ENCODE results near the gene SLC29A2.
A peak's percentile ranks its signal among the peaks of the same experiment; 100 is the strongest.

SLC29A2 gene, protein sequence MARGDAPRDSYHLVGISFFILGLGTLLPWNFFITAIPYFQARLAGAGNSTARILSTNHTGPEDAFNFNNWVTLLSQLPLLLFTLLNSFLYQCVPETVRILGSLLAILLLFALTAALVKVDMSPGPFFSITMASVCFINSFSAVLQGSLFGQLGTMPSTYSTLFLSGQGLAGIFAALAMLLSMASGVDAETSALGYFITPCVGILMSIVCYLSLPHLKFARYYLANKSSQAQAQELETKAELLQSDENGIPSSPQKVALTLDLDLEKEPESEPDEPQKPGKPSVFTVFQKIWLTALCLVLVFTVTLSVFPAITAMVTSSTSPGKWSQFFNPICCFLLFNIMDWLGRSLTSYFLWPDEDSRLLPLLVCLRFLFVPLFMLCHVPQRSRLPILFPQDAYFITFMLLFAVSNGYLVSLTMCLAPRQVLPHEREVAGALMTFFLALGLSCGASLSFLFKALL

DNA sequence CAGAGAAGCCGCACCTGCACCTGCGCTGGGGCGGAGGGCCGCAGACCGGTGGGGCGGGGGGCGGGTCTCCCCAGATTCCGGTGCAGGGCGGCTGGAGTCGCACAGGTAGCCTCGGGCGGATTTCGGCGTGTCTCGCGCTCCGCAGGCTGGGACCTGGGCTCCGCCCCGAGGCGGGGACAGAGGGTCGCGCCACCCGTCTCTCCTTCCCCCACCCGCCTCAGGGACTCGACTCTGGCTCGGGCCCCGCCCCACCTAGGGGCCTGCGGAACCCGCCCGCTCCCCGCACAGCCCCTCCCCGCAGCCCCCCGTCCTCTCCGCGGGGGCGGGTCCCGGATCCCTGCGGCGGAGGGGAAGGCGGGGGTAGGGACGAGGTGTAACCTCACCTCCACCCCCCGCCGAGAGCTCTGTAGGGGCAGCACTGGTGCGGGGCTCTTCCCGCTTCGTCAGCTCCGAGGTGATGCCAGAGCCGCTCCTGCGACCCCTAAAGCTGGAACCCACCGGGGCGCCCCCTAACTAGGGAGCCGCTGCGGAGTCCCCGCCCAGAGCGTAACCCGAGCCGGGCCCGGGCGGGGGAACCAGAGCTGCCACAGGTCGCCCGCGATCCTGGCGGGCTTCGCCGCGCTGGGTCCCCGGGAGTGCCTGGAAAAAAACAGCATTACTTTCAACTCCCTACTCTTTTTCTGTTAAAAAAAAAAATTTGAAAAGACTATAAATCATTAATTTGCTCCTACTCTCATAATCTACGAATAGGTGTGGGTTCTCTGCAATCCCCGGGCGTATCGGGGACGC is at the start of gene SLC29A2:
Gene SLC29A2, minus strand, starts transcription at position 134 of the 789 bp plus-strand sequence. CDS start 169 bp downstream, outside the sequence.
- DNase-seq (ENCODE audit: low read depth, low spot score): peak; percentile 41

DNA sequence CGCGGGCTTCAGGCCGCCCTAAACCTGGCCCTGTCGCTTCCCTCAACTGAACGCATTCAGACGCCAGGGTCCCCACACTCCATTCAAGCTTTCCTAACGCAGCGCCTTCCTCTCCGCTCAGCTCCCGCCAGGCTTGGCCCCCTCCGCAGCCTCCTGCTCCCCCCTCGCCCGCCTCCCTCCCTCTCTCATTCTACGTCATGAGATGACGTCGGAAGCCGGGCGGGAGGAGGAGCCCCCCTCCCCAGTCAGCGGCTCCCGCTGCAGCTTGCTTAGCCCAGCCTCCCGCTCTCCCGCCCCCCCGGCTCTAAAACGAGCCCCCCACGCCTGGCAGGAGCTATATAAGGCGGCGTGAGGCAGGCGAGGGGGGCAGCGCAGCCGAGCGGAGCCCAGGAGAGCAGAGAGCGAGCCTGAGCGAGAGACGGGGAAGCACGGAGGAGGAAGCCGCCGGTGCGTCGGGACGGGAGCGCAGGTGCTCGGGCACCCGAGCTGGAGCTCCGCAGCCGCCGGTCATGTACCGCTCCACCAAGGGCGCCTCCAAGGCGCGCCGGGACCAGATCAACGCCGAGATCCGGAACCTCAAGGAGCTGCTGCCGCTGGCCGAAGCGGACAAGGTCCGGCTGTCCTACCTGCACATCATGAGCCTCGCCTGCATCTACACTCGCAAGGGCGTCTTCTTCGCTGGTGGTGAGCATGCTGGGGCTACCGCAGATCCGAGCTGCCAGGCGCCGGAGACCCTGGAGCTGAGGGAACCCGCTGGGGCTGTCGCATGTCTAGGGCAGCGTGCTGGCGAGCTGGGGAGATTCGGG is 49.3 kb upstream of the SLC29A2 start, which contains the start of gene NPAS4:
Gene NPAS4, plus strand, starts transcription at position 365 of the 806 bp plus-strand sequence. Its CDS starts 145 bp downstream, at position 510.
- no peak for DNase-seq (ENCODE audit: low read depth, low spot score)

DNA sequence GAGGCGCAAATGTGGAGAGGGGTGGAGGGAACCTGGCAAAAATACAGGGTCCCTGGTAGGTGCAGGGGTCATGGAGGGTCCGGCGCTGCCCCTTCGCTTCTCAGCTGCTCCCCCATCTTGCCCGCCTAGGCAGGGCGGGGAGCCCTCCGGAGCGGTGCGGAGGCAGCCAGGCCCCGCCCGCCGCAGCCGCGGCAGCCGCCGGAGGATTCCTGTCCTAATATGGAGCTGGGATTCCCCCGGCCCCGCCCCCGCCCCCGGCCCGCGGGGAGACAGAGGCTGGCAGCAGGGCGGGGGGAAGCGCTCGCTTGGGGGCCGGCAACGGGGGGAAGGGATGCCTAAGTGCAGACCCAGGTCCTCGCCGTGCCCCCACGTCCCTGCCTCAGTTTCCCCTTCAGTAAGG is 48.3 kb upstream of the SLC29A2 start:
- DNase-seq (ENCODE audit: low read depth, low spot score): no peak

DNA sequence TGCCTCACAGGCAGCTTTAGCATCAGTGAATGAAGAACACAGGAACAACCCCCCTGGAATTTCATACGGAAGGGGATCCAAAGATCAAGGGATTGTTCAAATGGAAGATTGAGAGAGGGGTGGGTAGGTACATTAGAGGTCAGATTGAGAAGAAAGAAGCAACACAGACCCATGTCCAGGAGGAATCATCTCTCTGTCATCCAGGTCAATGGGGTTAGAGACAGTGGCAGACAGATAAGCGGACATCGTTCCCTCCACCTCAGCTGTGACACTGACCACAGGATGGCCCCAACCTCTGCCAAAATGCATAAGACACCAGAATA is 47.4 kb upstream of the SLC29A2 start:
- DNase-seq (ENCODE audit: low read depth, low spot score): no peak

DNA sequence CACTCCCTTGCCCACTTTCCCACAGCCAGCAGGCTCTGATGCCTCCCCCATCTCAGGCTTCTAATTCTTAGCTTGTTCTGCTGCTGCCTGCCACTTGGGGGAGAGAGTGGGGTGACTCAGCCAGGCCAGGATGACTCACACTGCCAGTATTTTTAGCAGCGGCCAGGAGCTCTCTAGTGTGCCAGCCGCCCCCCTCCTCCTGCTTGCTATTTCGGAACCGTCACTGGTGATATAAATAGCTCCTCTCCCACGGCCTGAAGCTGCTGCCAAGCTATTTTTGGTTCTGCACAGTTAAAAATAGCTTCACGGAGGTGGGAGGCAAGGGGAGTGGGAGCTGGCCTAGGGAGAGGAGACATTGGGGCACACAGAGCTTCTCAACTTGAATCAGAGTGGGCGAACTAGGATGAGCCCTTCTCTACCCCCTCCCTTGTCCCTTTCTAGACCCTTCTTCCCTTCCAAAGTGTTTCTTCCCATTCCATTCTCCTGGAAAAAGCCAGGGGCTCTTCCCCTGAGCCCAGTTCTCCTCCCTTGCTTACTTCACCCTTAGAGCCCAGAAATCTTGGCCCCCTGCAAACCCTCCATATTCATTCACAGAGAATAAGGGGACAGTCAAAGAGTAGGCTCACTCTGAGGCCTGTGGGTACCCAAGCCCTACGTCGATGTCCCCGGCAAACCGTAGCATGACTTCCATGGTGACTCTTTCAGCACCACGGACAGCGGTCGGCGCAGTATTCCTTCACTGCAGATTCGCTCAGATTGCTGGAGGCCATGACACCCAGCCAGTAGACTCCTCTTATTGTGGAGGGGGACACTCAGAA is 46.8 kb upstream of the SLC29A2 start:
- peak; percentile 98 for DNase-seq (ENCODE audit: low read depth, low spot score)

DNA sequence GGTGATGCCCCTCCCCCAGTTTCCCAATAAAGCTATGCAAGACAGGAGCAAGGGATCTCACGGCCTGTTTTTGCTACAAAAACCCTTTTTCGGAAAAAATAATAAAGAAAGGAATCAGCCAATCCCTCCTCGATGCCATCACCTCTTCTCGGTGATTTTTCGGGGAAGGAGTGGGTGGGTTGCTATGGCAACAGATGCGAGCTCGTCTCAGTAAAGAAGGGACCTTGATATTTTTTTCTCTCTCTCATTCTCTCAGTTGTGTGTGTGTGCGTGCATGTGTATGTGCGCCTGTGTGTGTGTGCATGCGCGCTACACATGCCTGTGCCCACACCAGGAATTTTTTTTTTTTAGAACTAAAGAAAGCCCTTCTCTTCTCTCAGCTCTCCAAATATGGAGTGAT is 45.4 kb upstream of the SLC29A2 start:
- DNase-seq (ENCODE audit: low read depth, low spot score): no peak

DNA sequence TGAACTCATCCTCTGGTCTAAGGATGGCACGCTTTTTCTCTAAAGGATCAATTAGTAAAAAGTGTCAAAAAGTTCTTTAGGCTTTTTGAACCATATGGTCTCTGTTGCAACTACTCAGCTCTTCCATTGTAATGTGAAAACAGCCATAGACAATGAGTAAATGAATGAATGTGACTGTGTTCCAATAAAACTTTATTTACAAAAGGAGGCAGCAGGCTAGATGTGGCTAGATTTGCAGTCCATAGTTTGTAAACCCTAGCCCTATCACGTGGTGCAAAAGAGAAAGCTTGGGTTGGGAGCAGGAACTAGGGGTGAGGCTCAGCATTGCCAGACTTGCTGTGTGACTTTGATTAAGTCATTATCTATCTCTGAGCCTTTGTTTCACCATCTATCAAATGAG is 43.9 kb upstream of the SLC29A2 start:
- DNase-seq (ENCODE audit: low read depth, low spot score): no peak

DNA sequence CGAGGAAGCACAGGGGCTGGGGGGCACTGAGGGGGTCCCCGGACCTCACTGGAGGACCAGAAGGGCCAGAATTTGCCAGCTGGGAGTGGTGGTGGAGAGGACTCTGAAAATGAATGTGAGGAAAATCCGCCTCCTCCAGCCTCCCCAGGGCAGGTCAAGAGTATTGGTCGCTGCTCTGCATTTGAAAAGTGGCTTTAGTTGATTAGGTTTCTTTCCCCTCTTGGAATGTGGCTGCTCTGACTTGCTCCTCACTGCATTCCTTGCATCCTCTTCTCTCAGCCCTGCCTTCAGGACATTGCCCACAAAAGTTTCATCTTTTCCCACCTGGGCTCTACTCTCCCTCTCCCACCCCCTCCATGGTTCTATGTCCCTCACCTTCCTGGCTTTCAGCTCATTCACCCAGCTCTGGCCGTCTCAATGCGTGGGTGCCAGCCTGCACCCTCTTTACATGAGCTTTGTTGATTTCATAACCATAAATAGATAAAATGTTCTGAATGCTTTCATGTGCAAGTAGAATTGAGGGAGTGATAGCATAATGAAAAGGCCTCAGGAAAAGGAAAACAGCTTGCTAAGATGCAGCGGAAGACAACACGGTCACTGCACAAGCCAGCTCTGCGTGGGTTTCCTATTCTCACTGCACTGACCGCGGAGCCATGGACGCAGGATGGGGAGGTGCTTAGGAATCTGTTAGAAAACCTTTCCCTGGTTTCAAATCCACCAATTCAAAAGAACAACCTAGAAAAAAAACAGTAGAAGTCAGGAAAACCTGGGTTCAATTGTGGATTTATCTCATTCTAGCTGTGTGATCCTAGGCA is 42.8 kb upstream of the SLC29A2 start:
- no peak for DNase-seq (ENCODE audit: low read depth, low spot score)

DNA sequence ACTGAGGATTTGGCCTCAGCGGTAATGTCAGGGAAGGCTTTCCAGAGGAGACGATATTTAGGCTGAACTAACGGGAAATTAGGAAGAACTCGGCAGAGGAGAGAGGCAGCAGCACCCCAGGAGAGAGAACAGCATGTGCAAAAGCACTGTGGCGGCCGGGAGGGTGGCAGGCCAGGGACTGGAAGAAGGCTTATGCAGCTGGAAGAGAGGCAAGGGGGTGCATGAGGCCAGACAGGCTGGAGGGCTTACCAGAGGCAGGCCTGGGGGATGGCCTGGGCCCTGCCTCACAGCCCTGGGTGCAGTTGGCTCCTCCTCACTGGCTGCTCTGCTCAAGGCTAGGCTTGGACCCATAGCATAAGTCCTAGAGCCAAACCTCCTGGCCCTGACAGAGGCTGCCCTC is 41.6 kb upstream of the SLC29A2 start:
- no peak for DNase-seq (ENCODE audit: low read depth, low spot score)

DNA sequence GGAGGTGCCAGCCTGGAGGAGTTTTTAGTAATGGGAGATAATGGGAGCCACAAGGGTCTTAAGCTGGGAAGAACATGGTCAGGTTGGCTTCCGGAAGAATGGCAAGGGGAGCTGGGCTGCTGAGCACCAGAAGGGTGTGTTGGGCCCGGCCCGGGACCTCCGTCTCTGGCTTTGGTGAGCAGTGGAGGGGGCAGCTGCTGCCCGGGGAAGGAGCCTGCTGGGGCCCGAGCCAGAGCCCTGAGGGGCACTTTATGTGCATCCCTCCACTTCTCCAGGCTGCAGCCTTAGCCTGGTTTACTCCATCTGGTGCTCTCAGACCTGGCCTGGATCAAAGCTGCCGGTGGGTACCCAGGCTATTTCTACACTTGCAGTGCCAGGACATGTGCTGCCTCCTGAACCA is 40.5 kb upstream of the SLC29A2 start:
- DNase-seq (ENCODE audit: low read depth, low spot score): no peak

DNA sequence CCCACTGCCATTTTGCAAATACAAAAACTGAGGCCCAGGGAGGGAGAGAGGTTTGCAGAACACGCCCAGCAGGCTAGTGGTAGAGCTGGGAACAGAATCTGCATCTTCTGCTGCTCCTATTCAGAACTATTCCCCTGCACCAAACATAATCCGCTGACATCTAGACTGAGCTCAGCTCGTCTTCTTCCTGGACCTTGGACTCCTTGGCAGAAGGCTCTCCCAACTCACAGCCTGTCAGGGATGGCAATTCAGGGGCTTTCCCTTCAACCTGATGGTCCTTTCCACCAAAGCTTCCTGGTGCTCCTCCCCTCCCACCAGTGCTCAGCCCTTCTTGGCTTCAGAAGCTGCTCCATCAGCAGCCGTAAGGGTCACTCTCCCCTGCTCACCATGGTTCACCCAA is 39.8 kb upstream of the SLC29A2 start:
- DNase-seq (ENCODE audit: low read depth, low spot score): no peak

DNA sequence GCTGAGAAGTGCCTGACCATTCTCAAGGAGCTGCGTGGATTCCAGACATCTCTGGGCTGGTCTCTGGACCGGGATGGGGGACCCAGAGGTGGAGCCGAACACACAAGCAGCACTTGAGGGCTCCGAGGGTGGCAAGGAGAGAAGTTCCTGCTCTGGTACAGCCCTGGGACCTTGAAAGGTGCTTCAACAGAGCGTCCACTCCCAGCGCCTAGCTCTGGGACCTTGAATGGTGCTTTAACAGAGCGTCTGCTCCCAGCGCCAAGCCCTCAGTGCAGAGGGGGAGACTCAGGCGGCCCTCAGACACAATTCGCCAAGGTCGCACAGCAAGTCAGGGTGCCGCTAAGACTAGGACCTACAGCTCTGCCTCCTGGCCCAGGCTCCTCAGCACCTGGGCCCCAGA is 38.6 kb upstream of the SLC29A2 start:
- no peak for DNase-seq (ENCODE audit: low read depth, low spot score)

DNA sequence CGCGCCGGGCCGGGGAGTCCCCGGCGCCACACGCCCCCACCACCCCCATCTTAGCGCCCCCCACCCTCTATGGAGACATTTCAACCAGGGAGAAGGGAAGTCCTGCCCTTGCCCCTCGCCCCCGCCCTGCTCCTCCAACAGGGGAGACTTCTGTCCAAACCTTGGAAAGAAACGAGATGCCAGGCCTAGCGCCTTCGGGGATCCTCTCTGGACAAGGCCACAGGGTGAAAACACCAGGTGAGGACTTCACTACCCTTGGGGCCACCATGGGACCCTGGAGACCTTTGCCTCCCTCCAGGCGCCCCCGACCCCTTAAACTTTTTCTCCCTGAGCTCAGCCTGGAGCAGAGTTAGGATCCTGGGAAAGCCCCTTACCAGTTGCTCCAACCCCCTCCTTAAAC is 37.7 kb upstream of the SLC29A2 start:
- no peak for DNase-seq (ENCODE audit: low read depth, low spot score)

DNA sequence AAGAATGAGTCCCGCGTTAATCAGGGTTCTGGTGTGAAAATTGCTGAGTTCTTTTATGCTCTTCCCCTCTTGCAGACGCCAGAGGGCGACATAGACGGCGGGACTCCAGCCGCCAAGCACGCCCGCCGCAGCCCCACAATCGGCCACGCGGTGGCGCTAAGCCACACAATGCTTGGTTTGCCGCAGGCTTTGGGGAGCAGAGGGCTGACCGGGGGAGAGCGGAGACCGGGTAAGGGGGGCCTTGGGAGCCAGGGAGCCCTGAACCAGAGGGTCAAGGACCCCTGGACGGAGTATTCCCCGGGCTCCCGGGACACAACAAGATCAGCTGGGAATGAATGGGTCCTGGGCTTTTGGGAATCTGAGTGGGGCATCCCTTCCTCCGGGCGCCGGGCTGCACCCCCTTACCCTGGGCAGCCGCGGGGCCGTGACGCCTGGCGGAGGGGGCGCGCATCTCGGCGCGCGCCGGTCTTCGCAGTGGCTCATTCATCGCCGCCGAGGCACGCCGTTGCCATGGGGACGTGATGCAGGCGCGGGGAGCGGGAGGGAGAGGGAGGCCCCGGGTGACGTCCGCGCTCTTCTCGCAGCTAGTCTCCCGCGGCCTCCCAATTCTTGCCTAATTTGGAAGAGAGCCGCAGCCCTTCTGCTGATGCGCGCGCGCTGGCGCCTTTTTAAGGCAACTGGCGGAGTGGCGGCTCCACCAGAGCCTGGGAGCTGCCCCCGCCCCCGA is 37.1 kb upstream of the SLC29A2 start:
- peak; percentile 96 for DNase-seq (ENCODE audit: low read depth, low spot score)

DNA sequence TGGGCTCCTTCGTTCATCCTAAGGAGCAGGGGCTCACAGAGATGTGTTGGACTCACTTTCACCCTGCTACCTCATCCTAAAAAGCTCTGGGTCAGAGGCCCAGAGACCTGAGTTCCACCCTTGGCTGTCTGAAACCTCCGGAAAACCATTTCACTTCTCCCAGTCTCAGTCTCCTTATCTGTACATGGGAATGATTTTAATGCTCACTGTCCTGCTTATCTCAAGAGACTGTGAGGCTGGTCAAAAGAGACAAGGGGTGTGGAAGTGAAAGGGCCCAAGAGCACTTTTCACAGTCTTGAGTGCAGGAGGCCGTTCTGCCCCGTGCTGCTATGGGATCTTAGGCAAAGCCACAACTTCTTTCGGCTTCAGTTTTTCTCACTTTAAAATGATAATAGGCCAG is 36.1 kb upstream of the SLC29A2 start:
- no peak for DNase-seq (ENCODE audit: low read depth, low spot score)

DNA sequence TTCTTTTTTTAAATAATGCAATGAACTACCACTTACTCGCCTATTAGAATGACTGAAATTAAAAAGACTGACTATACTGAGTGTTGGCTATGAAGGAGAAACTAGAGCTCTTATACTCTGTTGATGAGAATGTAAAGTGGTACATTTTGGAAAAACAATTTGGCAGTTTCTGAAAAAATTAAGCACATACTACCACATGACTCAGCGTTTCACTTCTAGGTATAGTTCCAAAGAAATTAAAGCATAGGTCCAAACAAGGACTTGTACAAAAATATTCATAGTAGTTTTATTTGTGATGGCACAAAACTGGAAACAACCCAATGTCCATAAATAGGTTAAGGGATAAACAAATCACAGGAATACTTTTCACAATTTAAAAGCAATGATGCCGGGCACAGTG is 22.4 kb upstream of the SLC29A2 start:
- DNase-seq (ENCODE audit: low read depth, low spot score): no peak

DNA sequence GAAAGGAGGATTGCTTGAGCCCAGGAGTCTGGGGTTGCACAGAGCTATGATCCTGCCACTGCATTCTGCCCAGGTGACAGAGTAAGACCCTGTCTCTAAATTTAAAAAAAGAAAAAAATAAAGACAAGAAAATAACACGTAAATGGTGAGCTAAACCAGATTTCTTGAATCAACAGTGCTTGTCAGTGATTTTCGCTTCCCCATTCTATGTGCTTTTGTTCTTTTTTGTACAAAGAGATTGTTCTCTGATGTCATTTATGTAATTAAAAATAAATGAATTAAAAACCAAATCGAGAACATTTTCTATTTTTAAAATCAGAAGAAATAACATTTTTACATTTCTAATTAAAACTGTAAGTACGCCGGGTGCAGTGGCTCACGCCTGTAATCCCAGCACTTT is 19.8 kb upstream of the SLC29A2 start:
- no peak for DNase-seq (ENCODE audit: low read depth, low spot score)

DNA sequence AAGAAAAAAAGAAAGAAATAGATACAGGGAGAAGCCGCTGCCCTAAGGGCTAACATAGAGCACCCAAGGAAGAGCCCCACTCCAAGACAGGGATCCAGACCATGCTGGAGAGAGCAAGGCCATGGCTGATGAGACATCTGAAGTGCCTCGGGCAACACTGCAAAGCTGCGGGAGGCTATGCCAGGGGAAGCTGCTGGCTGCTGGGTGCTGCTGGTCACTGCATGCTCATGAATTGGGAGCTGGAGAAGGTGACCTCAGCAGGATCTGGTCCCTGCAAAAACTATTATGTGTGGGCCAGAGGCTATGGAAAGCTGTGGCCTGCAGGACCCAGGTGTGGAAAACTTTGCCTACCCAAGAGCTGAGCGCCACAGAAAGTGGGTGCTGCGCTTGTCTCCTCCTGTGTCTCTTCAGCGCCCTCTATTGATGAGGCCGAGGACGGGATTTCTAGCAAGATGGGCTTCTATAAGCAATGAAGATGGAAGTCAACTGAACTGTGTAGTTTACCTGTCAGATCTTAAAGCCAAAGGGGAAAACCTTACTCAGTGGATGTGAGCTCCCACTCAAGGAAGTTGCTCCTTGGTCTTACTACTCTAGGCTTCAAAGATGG is 17.3 kb upstream of the SLC29A2 start:
- DNase-seq (ENCODE audit: low read depth, low spot score): peak; percentile 69
